ENCODE measurements around the gene SMYD5.
"Not testable (repeated sequence)": the region's sequence is repeated elsewhere in the genome, so short reads cannot be mapped to it uniquely, and the experiment has no call there.

Gene SMYD5

GRCh38 chr2:73214120-73215035 lies at the start of gene SMYD5:
SMYD5 (plus strand) TSS chr2:73214245; CDS start chr2:73214267, 22 bp downstream.
- no peaks in the 10 kb centered on the region for H3K9me3 ChIP-seq (ENCODE audit: severe bottlenecking)
- H3K4me3 ChIP-seq (ENCODE audit: low read depth, low read length), result peak within 1 kb of the TSS; percentile 93
- no peak for TF ChIP-seq CTCF (IDR thresholded peaks at IDR 0.05; ENCODE audit: low read depth, low read length)
- no peaks in the 10 kb centered on the region for H3K27me3 ChIP-seq (ENCODE audit: insufficient read depth, low read depth, severe bottlenecking)
- peak; percentile 90 for DNase-seq
- H3K36me3 ChIP-seq, result peaks cover 8% of the 10 kb centered on the region
- peak within 1 kb of the TSS; percentile 77 for H3K27ac ChIP-seq

- H3K36me3 ChIP-seq; H3K27ac ChIP-seq; H3K4me3 ChIP-seq (ENCODE audit: low read depth, low read length); H3K9me3 ChIP-seq (ENCODE audit: severe bottlenecking); H3K27me3 ChIP-seq (ENCODE audit: insufficient read depth, low read depth, severe bottlenecking); DNase-seq: not testable (repeated sequence)
These were observed 48.1 kb upstream of the SMYD5 start for GRCh38 chr2:73165978-73166377.

- not testable (repeated sequence) for H3K27ac ChIP-seq; H3K27me3 ChIP-seq (ENCODE audit: insufficient read depth, low read depth, severe bottlenecking); H3K36me3 ChIP-seq; H3K4me3 ChIP-seq (ENCODE audit: low read depth, low read length); DNase-seq; H3K9me3 ChIP-seq (ENCODE audit: severe bottlenecking)
These were observed 47.2 kb upstream of the SMYD5 start for GRCh38 chr2:73166813-73167212.

GRCh38 chr2:73168348-73168747 lies 45.7 kb upstream of the SMYD5 start:
- H3K36me3 ChIP-seq; DNase-seq; H3K27me3 ChIP-seq (ENCODE audit: insufficient read depth, low read depth, severe bottlenecking); H3K27ac ChIP-seq; H3K9me3 ChIP-seq (ENCODE audit: severe bottlenecking); H3K4me3 ChIP-seq (ENCODE audit: low read depth, low read length): not testable (repeated sequence)

- not testable (repeated sequence) for DNase-seq; H3K36me3 ChIP-seq; H3K4me3 ChIP-seq (ENCODE audit: low read depth, low read length); H3K9me3 ChIP-seq (ENCODE audit: severe bottlenecking); H3K27ac ChIP-seq; H3K27me3 ChIP-seq (ENCODE audit: insufficient read depth, low read depth, severe bottlenecking)
These were observed 43.7 kb upstream of the SMYD5 start for GRCh38 chr2:73170341-73170740.

GRCh38 chr2:73172963-73173362 lies 41.1 kb upstream of the SMYD5 start:
- no peaks in the 10 kb centered on the region for H3K9me3 ChIP-seq (ENCODE audit: severe bottlenecking)
- no peak for DNase-seq
- no peak overlapping the region for H3K4me3 ChIP-seq (ENCODE audit: low read depth, low read length)
- no peak for TF ChIP-seq CTCF (IDR thresholded peaks at IDR 0.05; ENCODE audit: low read depth, low read length)
- no peaks in the 10 kb centered on the region for H3K36me3 ChIP-seq
- H3K27me3 ChIP-seq (ENCODE audit: insufficient read depth, low read depth, severe bottlenecking), result peaks cover 23% of the 10 kb centered on the region
- no peak overlapping the region for H3K27ac ChIP-seq

- Histone ChIP-seq H3K9me3 (ENCODE audit: severe bottlenecking) (no peaks in the 10 kb centered on the region), H3K27ac (no peak overlapping the region), H3K27me3 (ENCODE audit: insufficient read depth, low read depth, severe bottlenecking) (peaks cover 24% of the 10 kb centered on the region), H3K4me3 (ENCODE audit: low read depth, low read length) (no peak overlapping the region), H3K36me3 (no peaks in the 10 kb centered on the region)
- DNase-seq, result no peak
- no peak for TF ChIP-seq CTCF (IDR thresholded peaks at IDR 0.05; ENCODE audit: low read depth, low read length)
These were observed 40.3 kb upstream of the SMYD5 start for GRCh38 chr2:73173781-73174180.

GRCh38 chr2:73174244-73174643 lies 39.8 kb upstream of the SMYD5 start:
- Histone ChIP-seq H3K36me3 (no peaks in the 10 kb centered on the region), H3K9me3 (ENCODE audit: severe bottlenecking) (no peaks in the 10 kb centered on the region), H3K4me3 (ENCODE audit: low read depth, low read length) (no peak overlapping the region), H3K27ac (no peak overlapping the region), H3K27me3 (ENCODE audit: insufficient read depth, low read depth, severe bottlenecking) (peaks cover 24% of the 10 kb centered on the region)
- no peak for TF ChIP-seq CTCF (IDR thresholded peaks at IDR 0.05; ENCODE audit: low read depth, low read length)
- no peak for DNase-seq
